IMR-90 (cell line): ENCODE data around the gene MAP7. TPM values are rescaled to one million over a fixed set of nuclear protein-coding genes. Genes with fewer than 3 reads are reported as not detected.

Experiments
- ATAC-seq: fragments of 200-7000 bp; cut with Tn5 transposase; 2 replicates; pipeline ENCODE4 v1.9.1; 2020; ENCODE audit warnings: low read depth, mild to moderate bottlenecking, moderate library complexity
- BruUV-seq: library from RNA; stranded (reverse); fragments of 400-500 nt; replicated peaks from 2 replicates; lab custom pipeline; 2021; lab: Mats Ljungman, UMichigan
- CTCF ChIA-PET: fragments of 300-600 bp; formaldehyde crosslinking; extraction: SDS; loops from one replicate; lab custom pipeline; 2021; ENCODE audit warnings: antibody characterized with exemption; lab: Yijun Ruan, JAX
- POLR2A ChIA-PET: fragments of 300-600 bp; sonication (Branson Sonifier 250); formaldehyde crosslinking; loops from one replicate; lab custom pipeline; 2022; ENCODE audit warnings: antibody characterized with exemption; ENCODE audit not compliant: unreplicated experiment; lab: Charles Lee
- DNase-seq: peaks from one replicate; pipeline ENCODE4 v3.0.0; 2013
- H2AFZ ChIP-seq: replicated peaks from 2 replicates; pipeline ENCODE3; 2013; ENCODE audit warnings: low read length, mild to moderate bottlenecking; ENCODE audit not compliant: poor library complexity
- H2AK5ac ChIP-seq: 2 replicates; pipeline ENCODE4 v1.6.1; 2013; ENCODE audit warnings: low read depth, low read length, inconsistent platforms
- H2AK9ac ChIP-seq: replicated peaks from 2 replicates; pipeline ENCODE3; 2013; ENCODE audit warnings: mild to moderate bottlenecking, low read depth, low read length, moderate library complexity; ENCODE audit not compliant: poor library complexity
- H2BK120ac ChIP-seq: 2 replicates; pipeline ENCODE4 v1.6.1; 2013; ENCODE audit warnings: low read depth, low read length, inconsistent platforms
- H2BK15ac ChIP-seq: 3 replicates; pipeline ENCODE4 v1.6.1; 2013; ENCODE audit warnings: low read depth, low read length, inconsistent platforms
- H2BK20ac ChIP-seq: 2 replicates; pipeline ENCODE4 v1.6.1; 2013; ENCODE audit warnings: low read depth, mild to moderate bottlenecking, inconsistent platforms, low read length, moderate library complexity
- H2BK5ac ChIP-seq: 2 replicates; pipeline ENCODE4 v1.6.1; 2013; ENCODE audit warnings: mild to moderate bottlenecking, low read depth, low read length, inconsistent platforms; ENCODE audit not compliant: poor library complexity, severe bottlenecking
- H3K14ac ChIP-seq: replicated peaks from 2 replicates; pipeline ENCODE4 v1.6.1; 2013; ENCODE audit warnings: low read depth, low read length, inconsistent platforms
- H3K18ac ChIP-seq: 2 replicates; pipeline ENCODE4 v1.6.1; 2013; ENCODE audit warnings: low read depth, low read length, control low read depth
- H3K23ac ChIP-seq: 2 replicates; pipeline ENCODE4 v1.6.1; 2013; ENCODE audit warnings: low read depth, low read length, inconsistent platforms
- H3K27ac ChIP-seq: 2 replicates; pipeline ENCODE4 v1.5.1; 2013; ENCODE audit warnings: mild to moderate bottlenecking, control low read depth, low read length; ENCODE audit not compliant: insufficient read depth
- H3K27me3 ChIP-seq: 2 replicates; pipeline ENCODE4 v1.6.1; 2013; ENCODE audit warnings: low read length; ENCODE audit not compliant: control insufficient read depth, insufficient read depth
- H3K36me3 ChIP-seq: 2 replicates; pipeline ENCODE4 v1.6.1; 2013; ENCODE audit warnings: low read length, mixed read lengths; ENCODE audit not compliant: control insufficient read depth, insufficient read depth
- H3K4ac ChIP-seq: 2 replicates; pipeline ENCODE4 v1.6.1; 2013; ENCODE audit warnings: low read depth, low read length, inconsistent platforms
- H3K4me1 ChIP-seq: 2 replicates; pipeline ENCODE4 v1.6.1; 2013; ENCODE audit warnings: low read length, mixed read lengths; ENCODE audit not compliant: control insufficient read depth, insufficient read depth
- H3K4me2 ChIP-seq: 2 replicates; pipeline ENCODE4 v1.6.1; 2013; ENCODE audit warnings: low read depth, mild to moderate bottlenecking, control low read depth, low read length, moderate library complexity
- H3K4me3 ChIP-seq: 2 replicates; pipeline ENCODE4 v1.5.1; 2013; ENCODE audit warnings: low read depth, mild to moderate bottlenecking, control low read depth, low read length, moderate library complexity; ENCODE audit not compliant: insufficient read depth
- H3K56ac ChIP-seq: 2 replicates; pipeline ENCODE4 v1.6.1; 2013; ENCODE audit warnings: low read length, inconsistent platforms; ENCODE audit not compliant: insufficient read depth; ENCODE audit errors: extremely low read depth
- H3K79me1 ChIP-seq, 2 experiments: 2 replicates each; pipeline ENCODE4 v1.6.1; 2013; ENCODE audit warnings: low read length in 2 of 2, inconsistent platforms in 1 of 2, low read depth in 1 of 2
- H3K9ac ChIP-seq: 2 replicates; pipeline ENCODE4 v1.6.1; 2013; ENCODE audit warnings: low read depth, low read length, control low read depth
- H3K9me1 ChIP-seq: 2 replicates; pipeline ENCODE4 v1.6.1; 2013; ENCODE audit warnings: low read length, inconsistent platforms; ENCODE audit not compliant: insufficient read depth
- H3K9me3 ChIP-seq: 2 replicates; pipeline ENCODE4 v1.6.1; 2013; ENCODE audit warnings: low read length; ENCODE audit not compliant: control insufficient read depth, insufficient read depth
- H4K20me1 ChIP-seq: 2 replicates; pipeline ENCODE4 v1.6.1; 2013; ENCODE audit warnings: low read length, inconsistent platforms; ENCODE audit not compliant: insufficient read depth
- H4K5ac ChIP-seq: 2 replicates; pipeline ENCODE4 v1.6.1; 2013; ENCODE audit warnings: mild to moderate bottlenecking, low read depth, low read length, control low read depth
- H4K8ac ChIP-seq, 2 experiments: 2 replicates each; pipeline ENCODE4 v1.6.1; 2013; ENCODE audit warnings: low read depth in 2 of 2, low read length in 2 of 2, control low read depth in 1 of 2, inconsistent platforms in 1 of 2
- H4K91ac ChIP-seq: 2 replicates; pipeline ENCODE4 v1.6.1; 2013; ENCODE audit warnings: low read depth, low read length, inconsistent platforms; ENCODE audit not compliant: insufficient read depth
- BHLHE40 ChIP-seq: fragments of 150-350 bp; IDR thresholded peaks from 2 replicates; pipeline ENCODE4 v1.6.1; 2016; ENCODE audit warnings: mild to moderate bottlenecking, low read depth, low read length
- CHD1 ChIP-seq: IDR thresholded peaks from 2 replicates; pipeline ENCODE4 v1.6.1; 2012; ENCODE audit warnings: low read depth, low read length, improper control_type of control experiment
- MAFK ChIP-seq: IDR thresholded peaks from 2 replicates; pipeline ENCODE4 v1.6.1; 2012; ENCODE audit warnings: low read depth, low read length, improper control_type of control experiment
- MAZ ChIP-seq: IDR thresholded peaks from 2 replicates; pipeline ENCODE4 v1.6.1; 2012; ENCODE audit warnings: low read depth, mild to moderate bottlenecking, low read length, improper control_type of control experiment, moderate library complexity, borderline replicate concordance
- NFE2L2 ChIP-seq: fragments of 150-350 bp; IDR thresholded peaks from 2 replicates; pipeline ENCODE4 v1.6.1; 2016; ENCODE audit warnings: low read depth, mild to moderate bottlenecking, low read length
- POLR2A ChIP-seq: IDR thresholded peaks from 2 replicates; pipeline ENCODE4 v1.6.1; 2012; ENCODE audit warnings: mild to moderate bottlenecking, low read depth, low read length
- RAD21 ChIP-seq: IDR thresholded peaks from 2 replicates; pipeline ENCODE4 v1.6.1; 2012; ENCODE audit warnings: low read length, improper control_type of control experiment
- RCOR1 ChIP-seq: IDR thresholded peaks from 2 replicates; pipeline ENCODE4 v1.6.1; 2012; ENCODE audit warnings: mild to moderate bottlenecking, low read length, improper control_type of control experiment; ENCODE audit not compliant: insufficient replicate concordance
- RFX5 ChIP-seq: IDR thresholded peaks from 2 replicates; pipeline ENCODE4 v1.8.0; 2012; ENCODE audit warnings: low read depth, mild to moderate bottlenecking, low read length, moderate library complexity
- SMC3 ChIP-seq: fragments of 150-350 bp; IDR thresholded peaks from 2 replicates; pipeline ENCODE4 v1.6.1; 2016; ENCODE audit warnings: low read depth, mild to moderate bottlenecking, antibody characterized with exemption, low read length, moderate library complexity
- WGBS, 2 experiments: methylation state at CpG; one replicate each; pipeline versions ENCODE4 v1.1.5 to v1.1.7; 2013; ENCODE audit warnings: missing lambda C conversion rate in 2 of 2; ENCODE audit not compliant: insufficient read length in 1 of 2; ENCODE audit errors: extremely low coverage in 2 of 2; 5-methylcytosine and 5-hydroxymethylcytosine counted together
- dilution Hi-C: fragments of 300-500 bp; cut with HindIII; formaldehyde crosslinking; loops from one replicate; pipeline ENCODE4 v1.14.3; 2018; ENCODE audit warnings: low sequenced_read_pairs; ENCODE audit not compliant: unreplicated experiment
- in situ Hi-C: fragments of 300-500 bp; cut with MboI; formaldehyde crosslinking; loops from 3 replicates; pipeline ENCODE4 v1.14.3; 2019; ENCODE audit warnings: low sequenced_read_pairs, inconsistent platforms, mixed read lengths
- intact Hi-C: fragments of 100-400 bp; cut with micrococcal nuclease; formaldehyde crosslinking; loops from 2 replicates; pipeline ENCODE4 v1.10.0; 2022
- polyA plus RNA-seq, 3 experiments: library from polyadenylated mRNA; depleted of rRNA; stranded (reverse); fragments of >200 nt; gene quantifications; 2 replicates each; pipeline ENCODE4 v1.2.3, GENCODE V29; 2012; ENCODE audit warnings: low replicate concordance in 1 of 3
- total RNA-seq: library from RNA; depleted of rRNA; stranded (reverse); fragments of >200 nt; gene quantifications from 2 replicates; pipeline ENCODE4 v1.2.3, GENCODE V29; 2012
- TF ChIP-seq, protein P1 (sequence below): fragments of 150-350 bp; IDR thresholded peaks from 2 replicates; pipeline ENCODE4 v1.6.1; 2017; ENCODE audit warnings: mild to moderate bottlenecking, antibody characterized with exemption, low read length, low read depth
- TF ChIP-seq, protein P2 (sequence below): fragments of 150-350 bp; IDR thresholded peaks from 2 replicates; pipeline ENCODE4 v1.6.1; 2016; ENCODE audit warnings: low read depth, mild to moderate bottlenecking, low read length, moderate library complexity, borderline replicate concordance
- TF ChIP-seq, protein P3 (sequence below): conservative IDR thresholded peaks from 2 replicates; pipeline ENCODE4 v1.5.1; 2012; ENCODE audit warnings: mild to moderate bottlenecking, low read depth, low read length, improper control_type of control experiment

Gene MAP7
- total and polyA plus RNA-seq, 2 of the 4 experiments (the other 2 are of a cell fraction) = 0.19 to 0.36 TPM

DNA sequence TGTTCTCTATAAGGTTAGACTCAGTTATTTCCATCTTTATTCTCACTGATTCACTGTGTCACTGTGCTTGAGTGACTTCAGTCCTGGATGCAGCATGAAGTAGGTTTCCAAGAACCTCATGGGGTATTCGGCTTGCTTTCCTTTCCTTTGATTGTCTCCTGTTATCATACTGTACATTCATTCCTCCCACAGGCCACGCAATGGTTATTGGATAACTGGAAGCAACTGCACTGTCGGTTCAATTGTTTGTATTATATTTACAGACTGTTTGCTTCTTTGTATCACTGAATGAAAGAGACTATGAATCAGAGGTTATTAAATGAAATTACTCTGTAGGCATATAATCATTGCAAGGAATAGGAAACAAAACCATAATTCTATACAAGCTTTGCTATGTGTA, 129.4 kb downstream of the MAP7 start:
- Histone ChIP-seq H3K9me1 (no peaks in the 10 kb centered on the region), H3K4me2 (no peak overlapping the region), H3K23ac (no peak overlapping the region), H4K20me1 (no peaks in the 10 kb centered on the region), H4K91ac (no peak overlapping the region), H3K14ac (no peak overlapping the region), H3K4me3 (no peak overlapping the region), H3K4ac (no peak overlapping the region), H3K18ac (no peak overlapping the region), H2AK5ac (no peak overlapping the region), H3K4me1 (no peaks in the 10 kb centered on the region), H3K79me1 (no peaks in the 10 kb centered on the region), H3K9me3 (no peaks in the 10 kb centered on the region), H3K56ac (no peak overlapping the region), H3K27ac (no peak overlapping the region), H2BK20ac (no peak overlapping the region), H2AK9ac (no peak overlapping the region), H3K27me3 (peaks cover 8% of the 10 kb centered on the region; the same call in 1 of the 2 replicates), H4K8ac (no peak overlapping the region), H4K5ac (no peak overlapping the region), H2BK15ac (no peak overlapping the region), H2BK5ac (no peak overlapping the region), H3K36me3 (no peaks in the 10 kb centered on the region; the same call in 1 of the 2 replicates), H2AFZ (no peak overlapping the region), H3K9ac (no peak overlapping the region), H2BK120ac (no peak overlapping the region)
- dilution Hi-C loops (no loop called here), in situ Hi-C loops (no loop called here), intact Hi-C loops (no loop called here)
- POLR2A ChIA-PET = no interaction called here
- BruUV-seq = no TSS peak
- CTCF ChIA-PET = no interaction called here
- TF ChIP-seq BHLHE40 = no peak
- no peak for TF ChIP-seq RAD21
- TF ChIP-seq MAFK = no peak
- TF ChIP-seq POLR2A = no peak
- TF ChIP-seq, protein P1, sequence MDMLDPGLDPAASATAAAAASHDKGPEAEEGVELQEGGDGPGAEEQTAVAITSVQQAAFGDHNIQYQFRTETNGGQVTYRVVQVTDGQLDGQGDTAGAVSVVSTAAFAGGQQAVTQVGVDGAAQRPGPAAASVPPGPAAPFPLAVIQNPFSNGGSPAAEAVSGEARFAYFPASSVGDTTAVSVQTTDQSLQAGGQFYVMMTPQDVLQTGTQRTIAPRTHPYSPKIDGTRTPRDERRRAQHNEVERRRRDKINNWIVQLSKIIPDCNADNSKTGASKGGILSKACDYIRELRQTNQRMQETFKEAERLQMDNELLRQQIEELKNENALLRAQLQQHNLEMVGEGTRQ = no peak
- no peak for TF ChIP-seq SMC3
- TF ChIP-seq RCOR1 = no peak
- TF ChIP-seq, protein P2, sequence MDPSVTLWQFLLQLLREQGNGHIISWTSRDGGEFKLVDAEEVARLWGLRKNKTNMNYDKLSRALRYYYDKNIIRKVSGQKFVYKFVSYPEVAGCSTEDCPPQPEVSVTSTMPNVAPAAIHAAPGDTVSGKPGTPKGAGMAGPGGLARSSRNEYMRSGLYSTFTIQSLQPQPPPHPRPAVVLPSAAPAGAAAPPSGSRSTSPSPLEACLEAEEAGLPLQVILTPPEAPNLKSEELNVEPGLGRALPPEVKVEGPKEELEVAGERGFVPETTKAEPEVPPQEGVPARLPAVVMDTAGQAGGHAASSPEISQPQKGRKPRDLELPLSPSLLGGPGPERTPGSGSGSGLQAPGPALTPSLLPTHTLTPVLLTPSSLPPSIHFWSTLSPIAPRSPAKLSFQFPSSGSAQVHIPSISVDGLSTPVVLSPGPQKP = no peak
- no peak for TF ChIP-seq MAZ
- TF ChIP-seq RFX5 = no peak
- TF ChIP-seq CHD1 = no peak
- no peak for TF ChIP-seq NFE2L2
- TF ChIP-seq, protein P3, sequence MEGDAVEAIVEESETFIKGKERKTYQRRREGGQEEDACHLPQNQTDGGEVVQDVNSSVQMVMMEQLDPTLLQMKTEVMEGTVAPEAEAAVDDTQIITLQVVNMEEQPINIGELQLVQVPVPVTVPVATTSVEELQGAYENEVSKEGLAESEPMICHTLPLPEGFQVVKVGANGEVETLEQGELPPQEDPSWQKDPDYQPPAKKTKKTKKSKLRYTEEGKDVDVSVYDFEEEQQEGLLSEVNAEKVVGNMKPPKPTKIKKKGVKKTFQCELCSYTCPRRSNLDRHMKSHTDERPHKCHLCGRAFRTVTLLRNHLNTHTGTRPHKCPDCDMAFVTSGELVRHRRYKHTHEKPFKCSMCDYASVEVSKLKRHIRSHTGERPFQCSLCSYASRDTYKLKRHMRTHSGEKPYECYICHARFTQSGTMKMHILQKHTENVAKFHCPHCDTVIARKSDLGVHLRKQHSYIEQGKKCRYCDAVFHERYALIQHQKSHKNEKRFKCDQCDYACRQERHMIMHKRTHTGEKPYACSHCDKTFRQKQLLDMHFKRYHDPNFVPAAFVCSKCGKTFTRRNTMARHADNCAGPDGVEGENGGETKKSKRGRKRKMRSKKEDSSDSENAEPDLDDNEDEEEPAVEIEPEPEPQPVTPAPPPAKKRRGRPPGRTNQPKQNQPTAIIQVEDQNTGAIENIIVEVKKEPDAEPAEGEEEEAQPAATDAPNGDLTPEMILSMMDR = no peak
- DNase-seq = no peak
- ATAC-seq = no peak
- no CpG with 5 or more reads among the region's 3 CpGs for WGBS, 2 experiments
